Kidney epithelial cell (primary cell): ENCODE results near the gene PDE4B. TPM values are rescaled to one million over a fixed set of nuclear protein-coding genes. Genes with fewer than 3 reads are reported as not detected.
A peak's percentile ranks its signal among the peaks of the same experiment; 100 is the strongest.

Experiments
- DNase-seq: peaks from one replicate; pipeline ENCODE4 v3.0.0-alpha.2; 2010; ENCODE audit warnings: low read depth
- H3K27me3 ChIP-seq: 2 replicates; pipeline ENCODE4 v1.6.0; 2011; ENCODE audit warnings: low read length; ENCODE audit not compliant: control insufficient read depth, insufficient read depth
- H3K36me3 ChIP-seq: 2 replicates; pipeline ENCODE4 v1.5.1; 2011; ENCODE audit warnings: low read length; ENCODE audit not compliant: control insufficient read depth, insufficient read depth
- H3K4me3 ChIP-seq: 2 replicates; pipeline ENCODE4 v1.5.1; 2011; ENCODE audit warnings: low read depth, mild to moderate bottlenecking, control low read depth, low read length
- CTCF ChIP-seq: IDR thresholded peaks from 2 replicates; pipeline ENCODE4 v1.5.1; 2011; ENCODE audit warnings: mild to moderate bottlenecking, moderate library complexity, low read length, control low read depth, inconsistent platforms; ENCODE audit not compliant: insufficient read depth, poor library complexity, severe bottlenecking
- total RNA-seq: library from RNA; depleted of rRNA; stranded (reverse); fragments of >200 nt; gene quantifications from 2 replicates; pipeline ENCODE4 v1.2.3, GENCODE V29; 2015

Gene PDE4B
- total RNA-seq, 1 donor from 2014 or later = 0.33 TPM

- DNase-seq = no peak
- no peak for TF ChIP-seq CTCF
- Histone ChIP-seq H3K36me3 (no peaks in the 10 kb centered on the region), H3K4me3 (no peak overlapping the region), H3K27me3 (no peaks in the 10 kb centered on the region)
These were observed 474.7 kb downstream of the PDE4B start for GRCh38 chr1:66267201-66267940.

GRCh38 chr1:66269222-66269621 lies 476.5 kb downstream of the PDE4B start:
- no peak for DNase-seq
- no peak for TF ChIP-seq CTCF
- no peaks in the 10 kb centered on the region for H3K36me3 ChIP-seq
- H3K27me3 ChIP-seq = no peaks in the 10 kb centered on the region
- H3K4me3 ChIP-seq = no peak overlapping the region

- H3K36me3 ChIP-seq = no peaks in the 10 kb centered on the region
- TF ChIP-seq CTCF = no peak
- H3K27me3 ChIP-seq = no peaks in the 10 kb centered on the region
- H3K4me3 ChIP-seq = no peak overlapping the region
- DNase-seq = no peak
These were observed 477.6 kb downstream of the PDE4B start for GRCh38 chr1:66270119-66270812.

- no peak for TF ChIP-seq CTCF
- DNase-seq = peak; percentile 80
These were observed 478.7 kb downstream of the PDE4B start for GRCh38 chr1:66271216-66271903.

GRCh38 chr1:66271904-66272254 lies 479.2 kb downstream of the PDE4B start:
- H3K27me3 ChIP-seq = no peaks in the 10 kb centered on the region
- TF ChIP-seq CTCF = no peak
- no peaks in the 10 kb centered on the region for H3K36me3 ChIP-seq
- no peak for DNase-seq
- H3K4me3 ChIP-seq = no peak overlapping the region

More at GRCh38 chr1:66271216-66271903, 478.7 kb downstream of the PDE4B start:
- H3K27me3 ChIP-seq = no peaks in the 10 kb centered on the region
- no peak overlapping the region for H3K4me3 ChIP-seq
- no peaks in the 10 kb centered on the region for H3K36me3 ChIP-seq
